ENCODE results near the gene WFDC5. TPM values are rescaled to one million over a fixed set of nuclear protein-coding genes. Genes with fewer than 3 reads are reported as not detected.

Gene WFDC5
- total and polyA plus RNA-seq, 10 of the 15 experiments (the other 5 are each of a cell fraction or from before 2014, with no cell fraction given): 0.20 to 0.26 (median 0.21) TPM; not detected in 7

- Histone ChIP-seq H2AFZ (ENCODE audit: control insufficient read depth, low read depth, low read length) (no peak overlapping the region), H3K79me2 (ENCODE audit: control insufficient read depth, insufficient read depth, low read length) (no peaks in the 10 kb centered on the region)
These were observed 20.0 kb downstream of the WFDC5 start for GRCh38 chr20:45094864-45095574.

More at GRCh38 chr20:45094864-45095574, 20.0 kb downstream of the WFDC5 start:
- no TSS peak for BruUV-seq (replicated peaks)
- H3K27me3 ChIP-seq (replicated peaks in 1 of 2; ENCODE audit: control insufficient read depth in 2 of 2, insufficient read depth in 2 of 2, low read length in 1 of 2): peaks cover 0 to 7% of the 10 kb centered on the region in 2 experiments; a peak in 3 of 4 replicates
- POLR2A ChIA-PET: no interaction called here
- TF ChIP-seq STAT3 (IDR thresholded peaks at IDR 0.05; ENCODE audit: low read depth, low read length) (no peak), ATF3 (IDR thresholded peaks at IDR 0.05; ENCODE audit: borderline replicate concordance, extremely low read depth, low read depth, low read length) (no peak), JUNB (IDR thresholded peaks at IDR 0.05) (no peak), HDGF (IDR thresholded peaks at IDR 0.05) (no peak), SP1 (IDR thresholded peaks at IDR 0.05; ENCODE audit: low read depth, low read length) (no peak), HDAC6 (IDR thresholded peaks at IDR 0.05; ENCODE audit: unreplicated experiment) (no peak), FOXK2 (IDR thresholded peaks at IDR 0.05) (no peak), EED (IDR thresholded peaks at IDR 0.05; ENCODE audit: low read depth) (no peak), MLLT1 (IDR thresholded peaks at IDR 0.05) (no peak), USF1 (IDR thresholded peaks at IDR 0.05; ENCODE audit: borderline replicate concordance, extremely low read length, insufficient read depth, low read depth, low read length) (no peak), ZBTB11 (CRISPR knock-in tag; IDR thresholded peaks at IDR 0.05) (no peak), STAT1 (conservative IDR thresholded peaks at IDR 0.05) (no peak)
- no peak for FAIRE-seq
- no peak overlapping the region for H3K4me3 ChIP-seq
- H3K9ac ChIP-seq (ENCODE audit: control insufficient read depth, insufficient read depth, low read length): no peak overlapping the region
- WGBS (ENCODE audit: insufficient coverage, insufficient replicate concordance, low lambda C conversion rate, missing lambda C conversion rate): 75% methylated on average over 11 of the region's 11 CpGs
- no peaks in the 10 kb centered on the region; a peak in 1 of 4 replicates for H3K36me3 ChIP-seq (ENCODE audit: control insufficient read depth in 2 of 2, insufficient read depth in 2 of 2, low read length in 1 of 2)
- no peak overlapping the region for H3K27ac ChIP-seq (ENCODE audit: control insufficient read depth, insufficient read depth)
- H3K4me2 ChIP-seq (ENCODE audit: control insufficient read depth, insufficient read depth): no peak overlapping the region
- no peaks in the 10 kb centered on the region; the same call in 2 of the 3 replicates for H3K9me3 ChIP-seq (replicated peaks; ENCODE audit: control insufficient read depth, insufficient read depth, low read length)
- intact Hi-C loops (cut with micrococcal nuclease; ENCODE audit: unreplicated experiment) (loop anchor here (5.0 kb wide), 3 partner anchors 83 to 197 kb away; partner anchors contain the start of gene PABPC1L), in situ Hi-C loops (cut with MboI) (no loop called here)
- CTCF ChIA-PET: interaction anchor here (0.7 to 6.3 kb wide), 44 partner anchors 8 to 411 kb away, joined by 3 to 162 read pairs (median 6); partner anchors contain the start of genes PABPC1L and WFDC5
- no peak; the same call in 2 of the 3 replicates for ATAC-seq
- H4K20me1 ChIP-seq (ENCODE audit: control insufficient read depth, insufficient read depth): no peaks in the 10 kb centered on the region; the same call in 1 of the 2 replicates
- DNase-seq (ENCODE audit: low read depth, low spot score): no peak
- H3K4me1 ChIP-seq (ENCODE audit: control insufficient read depth, insufficient read depth, low read length): no peaks in the 10 kb centered on the region
- SMC1A ChIA-PET (ENCODE audit: uncharacterized antibody, unreplicated experiment): interaction anchor here (0.6 to 8.3 kb wide), 26 partner anchors 9 to 574 kb away, joined by 3 to 108 read pairs (median 4); partner anchors contain the start of genes PABPC1L and SERINC3
- RAD21 ChIA-PET (ENCODE audit: unreplicated experiment): interaction anchor here (0.6 to 7.0 kb wide), 15 partner anchors 12 to 199 kb away, joined by 3 to 85 read pairs (median 4); no protein-coding TSS in a partner anchor
